Chondrocyte (in vitro differentiated cells): ENCODE results near the gene FOXN3. TPM values are rescaled to one million over a fixed set of nuclear protein-coding genes. Genes with fewer than 3 reads are reported as not detected.

Source experiments
- DNase-seq: peaks from one replicate; pipeline ENCODE4 v3.0.0; 2021; ENCODE audit warnings: mixed read lengths, low spot score
- H3K27ac Mint-ChIP-seq: one replicate; pipeline ENCODE4 v1.8.0; 2021; ENCODE audit warnings: mild to moderate bottlenecking, moderate library complexity, mixed read lengths; ENCODE audit not compliant: unreplicated experiment
- H3K27me3 Mint-ChIP-seq: 2 replicates; pipeline ENCODE4 v1.8.0; 2021; ENCODE audit warnings: low read depth, mixed read lengths
- H3K36me3 Mint-ChIP-seq: 2 replicates; pipeline ENCODE4 v1.8.0; 2021; ENCODE audit warnings: low read depth, mixed read lengths
- H3K4me1 Mint-ChIP-seq: 2 replicates; pipeline ENCODE4 v1.8.0; 2021; ENCODE audit warnings: low read depth, mild to moderate bottlenecking, mixed read lengths
- H3K4me3 Mint-ChIP-seq: one replicate; pipeline ENCODE4 v1.8.0; 2021; ENCODE audit warnings: mild to moderate bottlenecking, moderate library complexity, mixed read lengths; ENCODE audit not compliant: unreplicated experiment
- H3K9me3 Mint-ChIP-seq: 2 replicates; pipeline ENCODE4 v1.8.0; 2021; ENCODE audit warnings: low read depth, mixed read lengths
- CTCF ChIP-seq: fragments of 200-600 bp; sonication (generic); IDR thresholded peaks from 2 replicates; pipeline ENCODE4 v1.5.0; 2021; ENCODE audit warnings: antibody characterized with exemption, mild to moderate bottlenecking, moderate library complexity
- total RNA-seq: library from RNA; stranded (reverse); gene quantifications from 3 replicates; pipeline ENCODE4 v1.2.1, GENCODE V29; 2021

The FOXN3 gene
- total RNA-seq, 1 donor from 2014 or later: 161 TPM

DNA sequence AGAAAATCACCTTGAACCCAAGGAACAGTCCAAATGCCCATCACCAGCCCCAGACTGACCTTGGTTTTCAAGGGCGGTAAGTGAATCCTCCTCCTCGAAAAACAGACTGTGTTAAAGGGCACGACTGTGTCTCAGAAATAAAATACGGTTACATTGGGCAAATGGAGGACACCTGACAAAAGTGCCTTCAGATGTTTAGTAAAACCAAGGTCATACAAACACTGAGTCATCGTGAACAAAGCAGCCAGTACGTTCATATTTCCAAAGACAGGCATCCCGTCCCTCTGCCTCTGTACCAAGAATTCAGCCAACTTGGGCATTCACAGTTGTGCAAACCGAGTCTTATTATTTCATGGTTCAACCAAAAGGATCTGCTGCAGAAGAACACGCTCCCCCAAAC, 25.9 kb downstream of the FOXN3 start:
- Mint-ChIP-seq H3K27me3 (no peaks in the 10 kb centered on the region), H3K27ac (peak overlapping the region; percentile 61), H3K4me3 (no peak overlapping the region), H3K9me3 (no peaks in the 10 kb centered on the region), H3K36me3 (peaks cover 1% of the 10 kb centered on the region), H3K4me1 (peaks cover 32% of the 10 kb centered on the region)
- TF ChIP-seq CTCF: no peak
- no peak for DNase-seq

- H3K4me1 Mint-ChIP-seq: peaks cover 43% of the 10 kb centered on the region
- peak; percentile 73 for TF ChIP-seq CTCF
- no peak overlapping the region for H3K4me3 Mint-ChIP-seq
- H3K27ac Mint-ChIP-seq: peak overlapping the region; percentile 84
- H3K27me3 Mint-ChIP-seq: no peaks in the 10 kb centered on the region
- no peak for DNase-seq
- no peaks in the 10 kb centered on the region for H3K9me3 Mint-ChIP-seq
- peaks cover 1% of the 10 kb centered on the region for H3K36me3 Mint-ChIP-seq
Observed at GRCh38 chr14:89388853-89389252, 28.2 kb downstream of the FOXN3 start.

- Mint-ChIP-seq H3K9me3 (no peaks in the 10 kb centered on the region), H3K36me3 (peaks cover 1% of the 10 kb centered on the region), H3K27me3 (no peaks in the 10 kb centered on the region), H3K4me3 (no peak overlapping the region), H3K27ac (peak overlapping the region; percentile 84), H3K4me1 (peaks cover 47% of the 10 kb centered on the region)
- TF ChIP-seq CTCF: no peak
- DNase-seq: no peak
Observed at GRCh38 chr14:89387922-89388685, 28.9 kb downstream of the FOXN3 start.

GRCh38 chr14:89386212-89386886, 30.7 kb downstream of the FOXN3 start:
- TF ChIP-seq CTCF: no peak
- Mint-ChIP-seq H3K4me3 (no peak overlapping the region), H3K9me3 (no peaks in the 10 kb centered on the region), H3K27ac (peak overlapping the region; percentile 45), H3K4me1 (peaks cover 42% of the 10 kb centered on the region), H3K27me3 (no peaks in the 10 kb centered on the region), H3K36me3 (peaks cover 1% of the 10 kb centered on the region)
- no peak for DNase-seq

GRCh38 chr14:89384636-89385035, 32.4 kb downstream of the FOXN3 start:
- Mint-ChIP-seq H3K27ac (no peak overlapping the region), H3K9me3 (peaks cover 3% of the 10 kb centered on the region)

More at GRCh38 chr14:89384636-89385035, 32.4 kb downstream of the FOXN3 start:
- H3K4me1 Mint-ChIP-seq: peaks cover 39% of the 10 kb centered on the region
- H3K27me3 Mint-ChIP-seq: no peaks in the 10 kb centered on the region
- no peak for TF ChIP-seq CTCF
- no peak for DNase-seq
- peaks cover 1% of the 10 kb centered on the region for H3K36me3 Mint-ChIP-seq
- no peak overlapping the region for H3K4me3 Mint-ChIP-seq
